Measurements from ENCODE around the gene SSBP3.

SSBP3 gene

GRCh38 chr1:54327386-54328065 is 78.7 kb downstream of the SSBP3 start:
- DNase-seq: peak; percentile 60

- no peak for DNase-seq
These were observed 79.4 kb downstream of the SSBP3 start for GRCh38 chr1:54326543-54327385.

- DNase-seq: no peak
These were observed 80.3 kb downstream of the SSBP3 start for GRCh38 chr1:54325703-54326461.

GRCh38 chr1:54325284-54325683 is 80.9 kb downstream of the SSBP3 start:
- DNase-seq: no peak

- no peak for DNase-seq
These were observed 81.7 kb downstream of the SSBP3 start for GRCh38 chr1:54324251-54325140.

- no peak for DNase-seq
These were observed 82.3 kb downstream of the SSBP3 start for GRCh38 chr1:54323921-54324250.

- DNase-seq: no peak
These were observed 82.9 kb downstream of the SSBP3 start for GRCh38 chr1:54323324-54323739.

GRCh38 chr1:54318246-54318814 is 87.9 kb downstream of the SSBP3 start:
- DNase-seq: no peak

GRCh38 chr1:54317084-54317483 is 89.1 kb downstream of the SSBP3 start:
- no peak for DNase-seq

GRCh38 chr1:54315099-54315498 is 91.1 kb downstream of the SSBP3 start:
- no peak for DNase-seq

- DNase-seq: no peak
These were observed 91.5 kb downstream of the SSBP3 start for GRCh38 chr1:54314696-54315095.

GRCh38 chr1:54312796-54313316 is 93.3 kb downstream of the SSBP3 start:
- DNase-seq: peak; percentile 90

GRCh38 chr1:54311506-54311905 is 94.7 kb downstream of the SSBP3 start:
- DNase-seq: peak; percentile 36

GRCh38 chr1:54310439-54311328 is 95.5 kb downstream of the SSBP3 start:
- peak; percentile 37 for DNase-seq

GRCh38 chr1:54309631-54310366 is 96.4 kb downstream of the SSBP3 start:
- DNase-seq: no peak

- DNase-seq: no peak
These were observed 98.9 kb downstream of the SSBP3 start for GRCh38 chr1:54307305-54307704.

GRCh38 chr1:54305906-54306514 is 100.2 kb downstream of the SSBP3 start:
- DNase-seq: no peak

GRCh38 chr1:54304518-54304917 is 101.7 kb downstream of the SSBP3 start:
- DNase-seq: no peak

- no peak for DNase-seq
These were observed 103.0 kb downstream of the SSBP3 start for GRCh38 chr1:54302951-54303843.

Data from fibroblast of upper back skin (primary cell).